Breast epithelium (tissue), 3 donors: ENCODE measurements around the gene PPL.

Experiments used
- POLR2A ChIP-seq: fragments of 450-650 bp; IDR thresholded peaks from one replicate; pipeline ENCODE4 v1.6.1; 2016; ENCODE audit warnings: antibody characterized with exemption, mild to moderate bottlenecking, moderate library complexity
- POLR2AphosphoS5 ChIP-seq, 3 donors: sonication (generic); formaldehyde crosslinking; IDR thresholded peaks; one replicate each; pipeline ENCODE4 v1.6.1; 2017; ENCODE audit warnings: antibody characterized with exemption in 3 of 3
- TF ChIP-seq, protein P1 (sequence below), 3 donors: fragments of 450-650 bp; IDR thresholded peaks; one replicate each; pipeline ENCODE4 v1.5.1; 2016 to 2017; ENCODE audit warnings: antibody characterized with exemption in 3 of 3, mild to moderate bottlenecking in 3 of 3, moderate library complexity in 3 of 3

DNA sequence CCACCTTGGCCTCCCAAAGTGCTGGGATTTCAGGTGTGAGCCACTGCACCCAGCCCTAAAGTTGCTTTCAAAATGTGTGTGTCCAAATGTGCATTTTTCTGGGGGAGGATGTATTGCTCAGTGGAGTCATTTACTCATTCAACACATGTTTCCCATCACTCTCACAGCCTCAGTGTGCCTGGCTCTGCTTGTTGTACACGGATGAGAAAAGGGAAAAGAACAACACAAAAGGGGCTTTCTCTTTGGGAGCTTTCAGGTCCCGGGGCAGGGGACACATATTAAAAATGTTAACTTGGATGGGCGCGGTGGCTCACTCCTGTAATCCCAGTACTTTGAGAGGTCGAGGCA lies 1.7 kb upstream of the PPL start:
- TF ChIP-seq POLR2A (no peak), POLR2AphosphoS5 (IDR thresholded peaks at IDR 0.05) (no peak)
- TF ChIP-seq, protein P1, sequence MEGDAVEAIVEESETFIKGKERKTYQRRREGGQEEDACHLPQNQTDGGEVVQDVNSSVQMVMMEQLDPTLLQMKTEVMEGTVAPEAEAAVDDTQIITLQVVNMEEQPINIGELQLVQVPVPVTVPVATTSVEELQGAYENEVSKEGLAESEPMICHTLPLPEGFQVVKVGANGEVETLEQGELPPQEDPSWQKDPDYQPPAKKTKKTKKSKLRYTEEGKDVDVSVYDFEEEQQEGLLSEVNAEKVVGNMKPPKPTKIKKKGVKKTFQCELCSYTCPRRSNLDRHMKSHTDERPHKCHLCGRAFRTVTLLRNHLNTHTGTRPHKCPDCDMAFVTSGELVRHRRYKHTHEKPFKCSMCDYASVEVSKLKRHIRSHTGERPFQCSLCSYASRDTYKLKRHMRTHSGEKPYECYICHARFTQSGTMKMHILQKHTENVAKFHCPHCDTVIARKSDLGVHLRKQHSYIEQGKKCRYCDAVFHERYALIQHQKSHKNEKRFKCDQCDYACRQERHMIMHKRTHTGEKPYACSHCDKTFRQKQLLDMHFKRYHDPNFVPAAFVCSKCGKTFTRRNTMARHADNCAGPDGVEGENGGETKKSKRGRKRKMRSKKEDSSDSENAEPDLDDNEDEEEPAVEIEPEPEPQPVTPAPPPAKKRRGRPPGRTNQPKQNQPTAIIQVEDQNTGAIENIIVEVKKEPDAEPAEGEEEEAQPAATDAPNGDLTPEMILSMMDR (IDR thresholded peaks at IDR 0.05): no peak
